HepG2 (cell line): ENCODE data around the gene SECTM1. TPM values are rescaled to one million over a fixed set of nuclear protein-coding genes. Genes with fewer than 3 reads are reported as not detected.

ENCODE experiments used
- BORCS8-MEF2B ChIP-seq: sonication (generic); formaldehyde crosslinking; IDR thresholded peaks from 2 replicates; pipeline ENCODE4 v1.8.0; 2022; ENCODE audit warnings: mild to moderate bottlenecking, missing genetic modification reagents
- GATAD2A ChIP-seq: IDR thresholded peaks from 2 replicates; pipeline ENCODE4 v1.6.1; 2016
- HNRNPLL ChIP-seq: fragments of 200-400 bp; formaldehyde crosslinking; IDR thresholded peaks from 2 replicates; pipeline ENCODE4 v1.6.1; 2017; ENCODE audit warnings: mild to moderate bottlenecking, low read depth, low read length; ENCODE audit not compliant: poor library complexity, severe bottlenecking
- ISX ChIP-seq: sonication (generic); formaldehyde crosslinking; conservative IDR thresholded peaks from 2 replicates; pipeline ENCODE4 v1.5.0; 2020; ENCODE audit warnings: missing genetic modification reagents
- NFIC ChIP-seq: IDR thresholded peaks from 2 replicates; pipeline ENCODE4 v1.6.1; 2012; ENCODE audit warnings: mild to moderate bottlenecking, low read length, inconsistent platforms
- SRSF4 ChIP-seq: fragments of 200-400 bp; formaldehyde crosslinking; IDR thresholded peaks from one replicate; pipeline ENCODE4 v1.6.1; 2018; ENCODE audit warnings: mild to moderate bottlenecking, low read depth, low read length, moderate library complexity; ENCODE audit not compliant: poor library complexity, severe bottlenecking
- ZNF124 ChIP-seq: sonication (generic); formaldehyde crosslinking; IDR thresholded peaks from 2 replicates; pipeline ENCODE4 v1.4.0; 2020; ENCODE audit warnings: missing genetic modification reagents
- ZNF225 ChIP-seq: sonication (generic); formaldehyde crosslinking; IDR thresholded peaks from 2 replicates; pipeline ENCODE4 v1.4.0; 2020; ENCODE audit warnings: mild to moderate bottlenecking, missing genetic modification reagents
- ZNF326 ChIP-seq: sonication (generic); formaldehyde crosslinking; IDR thresholded peaks from 2 replicates; pipeline ENCODE4 v1.4.0; 2020; ENCODE audit warnings: missing genetic modification reagents, borderline replicate concordance
- ZNF431 ChIP-seq: sonication (generic); formaldehyde crosslinking; IDR thresholded peaks from 2 replicates; pipeline ENCODE4 v1.9.0; 2022; ENCODE audit warnings: missing genetic modification reagents, low read depth, mild to moderate bottlenecking, borderline replicate concordance
- ZNF737 ChIP-seq: sonication (generic); formaldehyde crosslinking; IDR thresholded peaks from 2 replicates; pipeline ENCODE4 v1.5.0; 2020; ENCODE audit warnings: missing genetic modification reagents, mild to moderate bottlenecking, borderline replicate concordance
- polyA plus RNA-seq, 8 experiments: library from polyadenylated mRNA; depleted of rRNA in 3 of 8; stranded (reverse) in 7 of 8; unstranded in 1 of 8; fragments of >200 nt; fragmentation: Illumina TruSeq in 4 of 8; extraction: Trizol in 4 of 8; gene quantifications; 2 replicates each; pipeline versions ENCODE4 v1.2.1 to v1.2.3, GENCODE V29; 2011 to 2016; ENCODE audit warnings: low read depth in 4 of 8, missing spikeins in 1 of 8, mixed read lengths in 1 of 8; ENCODE audit not compliant: insufficient read depth in 1 of 8
- total RNA-seq, 5 experiments: library from RNA; depleted of rRNA; stranded (reverse); fragments of >200 nt; fragmentation: Illumina TruSeq; extraction: Trizol; gene quantifications; 2 replicates each; pipeline ENCODE4 v1.2.3, GENCODE V29; 2016; ENCODE audit warnings: low read depth in 1 of 5
- TF ChIP-seq, protein P1 (sequence below): sonication (generic); formaldehyde crosslinking; IDR thresholded peaks from 2 replicates; pipeline ENCODE4 v1.4.0; 2020; ENCODE audit warnings: missing genetic modification reagents, mild to moderate bottlenecking, borderline replicate concordance
- TF ChIP-seq, protein P2 (sequence below): IDR thresholded peaks from 2 replicates; pipeline ENCODE4 v1.6.1; 2016
- TF ChIP-seq, protein P3 (sequence below): sonication (generic); formaldehyde crosslinking; IDR thresholded peaks from 2 replicates; pipeline ENCODE4 v1.8.0; 2022; ENCODE audit warnings: low read depth, missing genetic modification reagents
- TF ChIP-seq, protein P4 (sequence below): sonication (generic); formaldehyde crosslinking; IDR thresholded peaks from 2 replicates; pipeline ENCODE4 v1.4.0; 2020; ENCODE audit warnings: missing genetic modification reagents
- TF ChIP-seq, protein P5 (sequence below): sonication (generic); formaldehyde crosslinking; IDR thresholded peaks from 2 replicates; pipeline ENCODE4 v1.4.0; 2020; ENCODE audit warnings: missing genetic modification reagents
- TF ChIP-seq, protein P6 (sequence below): IDR thresholded peaks from 2 replicates; pipeline ENCODE4 v1.6.1; 2016; ENCODE audit warnings: control low read depth

SECTM1 gene
- total and polyA plus RNA-seq, 2 of the 13 experiments (the other 11 are each of a cell fraction or from before 2014, with no cell fraction given) = 3.5 to 5.3 TPM

DNA sequence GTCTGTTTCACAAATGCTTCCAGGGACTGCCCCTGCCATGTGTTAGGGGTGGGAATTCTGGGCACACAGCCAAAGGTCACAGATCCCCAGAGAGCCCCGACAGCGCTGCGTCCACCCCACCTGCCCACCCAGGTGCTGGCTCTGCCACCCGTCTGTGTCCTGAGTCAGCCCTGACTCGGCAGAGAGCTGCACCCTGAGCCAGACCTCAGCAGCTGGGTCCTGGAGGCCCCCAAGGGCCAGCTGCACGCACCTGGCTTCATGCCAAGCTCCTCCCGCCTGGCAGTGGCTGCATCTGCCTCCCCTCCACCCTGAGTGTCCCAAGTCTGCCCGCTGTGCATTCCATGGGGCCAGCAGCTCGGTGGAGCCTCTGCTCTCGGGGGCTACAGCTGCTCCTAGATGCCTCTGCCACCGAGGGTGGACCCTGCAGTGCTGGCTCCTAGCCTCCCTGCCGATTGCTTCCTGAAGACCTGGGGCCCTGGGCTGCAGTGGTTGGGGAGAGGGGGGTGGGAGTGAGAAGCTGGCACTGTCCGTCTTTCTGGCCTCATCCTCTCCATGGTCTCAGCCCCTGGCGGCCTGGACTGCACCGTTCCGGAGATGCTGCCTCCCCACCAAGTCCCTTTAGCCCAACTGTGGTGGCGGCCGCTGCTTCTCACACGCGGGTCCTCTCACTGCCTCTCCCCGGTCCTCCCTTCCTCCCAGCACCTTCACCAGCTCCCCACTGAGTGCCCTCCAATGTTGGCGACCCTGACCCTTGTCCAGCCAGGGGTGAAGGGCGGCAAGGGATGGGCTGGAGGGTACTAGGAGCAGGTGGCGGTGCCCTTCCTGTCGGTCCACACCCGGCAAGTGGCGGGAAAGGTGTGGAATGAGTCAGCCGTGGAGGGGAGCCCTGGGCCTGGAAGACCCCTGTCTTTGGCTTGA is 3.0 kb downstream of the SECTM1 start (continued):
- TF ChIP-seq, protein P1, sequence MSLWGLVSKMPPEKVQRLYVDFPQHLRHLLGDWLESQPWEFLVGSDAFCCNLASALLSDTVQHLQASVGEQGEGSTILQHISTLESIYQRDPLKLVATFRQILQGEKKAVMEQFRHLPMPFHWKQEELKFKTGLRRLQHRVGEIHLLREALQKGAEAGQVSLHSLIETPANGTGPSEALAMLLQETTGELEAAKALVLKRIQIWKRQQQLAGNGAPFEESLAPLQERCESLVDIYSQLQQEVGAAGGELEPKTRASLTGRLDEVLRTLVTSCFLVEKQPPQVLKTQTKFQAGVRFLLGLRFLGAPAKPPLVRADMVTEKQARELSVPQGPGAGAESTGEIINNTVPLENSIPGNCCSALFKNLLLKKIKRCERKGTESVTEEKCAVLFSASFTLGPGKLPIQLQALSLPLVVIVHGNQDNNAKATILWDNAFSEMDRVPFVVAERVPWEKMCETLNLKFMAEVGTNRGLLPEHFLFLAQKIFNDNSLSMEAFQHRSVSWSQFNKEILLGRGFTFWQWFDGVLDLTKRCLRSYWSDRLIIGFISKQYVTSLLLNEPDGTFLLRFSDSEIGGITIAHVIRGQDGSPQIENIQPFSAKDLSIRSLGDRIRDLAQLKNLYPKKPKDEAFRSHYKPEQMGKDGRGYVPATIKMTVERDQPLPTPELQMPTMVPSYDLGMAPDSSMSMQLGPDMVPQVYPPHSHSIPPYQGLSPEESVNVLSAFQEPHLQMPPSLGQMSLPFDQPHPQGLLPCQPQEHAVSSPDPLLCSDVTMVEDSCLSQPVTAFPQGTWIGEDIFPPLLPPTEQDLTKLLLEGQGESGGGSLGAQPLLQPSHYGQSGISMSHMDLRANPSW (CRISPR knock-in tag) = peak; percentile 63; the same call in 1 of the 2 replicates
- TF ChIP-seq ZNF124 (CRISPR knock-in tag) (no peak), ISX (no peak), ZNF326 (CRISPR knock-in tag) (peak; percentile 72; the same call in 1 of the 2 replicates), GATAD2A (CRISPR knock-in tag) (peak; percentile 88), ZNF225 (no peak), ZNF431 (no peak), ZNF737 (CRISPR knock-in tag) (no peak), HNRNPLL (peak; percentile 49), SRSF4 (no peak), BORCS8-MEF2B (peak; percentile 80), NFIC (peak; percentile 97; the same call in 1 of the 2 replicates)
- TF ChIP-seq, protein P2, sequence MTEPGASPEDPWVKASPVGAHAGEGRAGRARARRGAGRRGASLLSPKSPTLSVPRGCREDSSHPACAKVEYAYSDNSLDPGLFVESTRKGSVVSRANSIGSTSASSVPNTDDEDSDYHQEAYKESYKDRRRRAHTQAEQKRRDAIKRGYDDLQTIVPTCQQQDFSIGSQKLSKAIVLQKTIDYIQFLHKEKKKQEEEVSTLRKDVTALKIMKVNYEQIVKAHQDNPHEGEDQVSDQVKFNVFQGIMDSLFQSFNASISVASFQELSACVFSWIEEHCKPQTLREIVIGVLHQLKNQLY (CRISPR knock-in tag) = no peak
- TF ChIP-seq, protein P3, sequence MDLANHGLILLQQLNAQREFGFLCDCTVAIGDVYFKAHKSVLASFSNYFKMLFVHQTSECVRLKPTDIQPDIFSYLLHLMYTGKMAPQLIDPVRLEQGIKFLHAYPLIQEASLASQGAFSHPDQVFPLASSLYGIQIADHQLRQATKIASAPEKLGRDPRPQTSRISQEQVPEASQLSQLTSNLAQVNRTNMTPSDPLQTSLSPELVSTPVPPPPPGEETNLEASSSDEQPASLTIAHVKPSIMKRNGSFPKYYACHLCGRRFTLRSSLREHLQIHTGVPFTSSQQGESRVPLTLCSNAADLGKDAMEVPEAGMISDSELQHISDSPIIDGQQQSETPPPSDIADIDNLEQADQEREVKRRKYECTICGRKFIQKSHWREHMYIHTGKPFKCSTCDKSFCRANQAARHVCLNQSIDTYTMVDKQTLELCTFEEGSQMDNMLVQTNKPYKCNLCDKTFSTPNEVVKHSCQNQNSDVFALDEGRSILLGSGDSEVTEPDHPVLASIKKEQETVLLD = no peak
- TF ChIP-seq, protein P4, sequence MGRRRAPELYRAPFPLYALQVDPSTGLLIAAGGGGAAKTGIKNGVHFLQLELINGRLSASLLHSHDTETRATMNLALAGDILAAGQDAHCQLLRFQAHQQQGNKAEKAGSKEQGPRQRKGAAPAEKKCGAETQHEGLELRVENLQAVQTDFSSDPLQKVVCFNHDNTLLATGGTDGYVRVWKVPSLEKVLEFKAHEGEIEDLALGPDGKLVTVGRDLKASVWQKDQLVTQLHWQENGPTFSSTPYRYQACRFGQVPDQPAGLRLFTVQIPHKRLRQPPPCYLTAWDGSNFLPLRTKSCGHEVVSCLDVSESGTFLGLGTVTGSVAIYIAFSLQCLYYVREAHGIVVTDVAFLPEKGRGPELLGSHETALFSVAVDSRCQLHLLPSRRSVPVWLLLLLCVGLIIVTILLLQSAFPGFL (CRISPR knock-in tag) = no peak
- TF ChIP-seq, protein P5, sequence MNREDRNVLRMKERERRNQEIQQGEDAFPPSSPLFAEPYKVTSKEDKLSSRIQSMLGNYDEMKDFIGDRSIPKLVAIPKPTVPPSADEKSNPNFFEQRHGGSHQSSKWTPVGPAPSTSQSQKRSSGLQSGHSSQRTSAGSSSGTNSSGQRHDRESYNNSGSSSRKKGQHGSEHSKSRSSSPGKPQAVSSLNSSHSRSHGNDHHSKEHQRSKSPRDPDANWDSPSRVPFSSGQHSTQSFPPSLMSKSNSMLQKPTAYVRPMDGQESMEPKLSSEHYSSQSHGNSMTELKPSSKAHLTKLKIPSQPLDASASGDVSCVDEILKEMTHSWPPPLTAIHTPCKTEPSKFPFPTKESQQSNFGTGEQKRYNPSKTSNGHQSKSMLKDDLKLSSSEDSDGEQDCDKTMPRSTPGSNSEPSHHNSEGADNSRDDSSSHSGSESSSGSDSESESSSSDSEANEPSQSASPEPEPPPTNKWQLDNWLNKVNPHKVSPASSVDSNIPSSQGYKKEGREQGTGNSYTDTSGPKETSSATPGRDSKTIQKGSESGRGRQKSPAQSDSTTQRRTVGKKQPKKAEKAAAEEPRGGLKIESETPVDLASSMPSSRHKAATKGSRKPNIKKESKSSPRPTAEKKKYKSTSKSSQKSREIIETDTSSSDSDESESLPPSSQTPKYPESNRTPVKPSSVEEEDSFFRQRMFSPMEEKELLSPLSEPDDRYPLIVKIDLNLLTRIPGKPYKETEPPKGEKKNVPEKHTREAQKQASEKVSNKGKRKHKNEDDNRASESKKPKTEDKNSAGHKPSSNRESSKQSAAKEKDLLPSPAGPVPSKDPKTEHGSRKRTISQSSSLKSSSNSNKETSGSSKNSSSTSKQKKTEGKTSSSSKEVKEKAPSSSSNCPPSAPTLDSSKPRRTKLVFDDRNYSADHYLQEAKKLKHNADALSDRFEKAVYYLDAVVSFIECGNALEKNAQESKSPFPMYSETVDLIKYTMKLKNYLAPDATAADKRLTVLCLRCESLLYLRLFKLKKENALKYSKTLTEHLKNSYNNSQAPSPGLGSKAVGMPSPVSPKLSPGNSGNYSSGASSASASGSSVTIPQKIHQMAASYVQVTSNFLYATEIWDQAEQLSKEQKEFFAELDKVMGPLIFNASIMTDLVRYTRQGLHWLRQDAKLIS = no peak
- TF ChIP-seq, protein P6, sequence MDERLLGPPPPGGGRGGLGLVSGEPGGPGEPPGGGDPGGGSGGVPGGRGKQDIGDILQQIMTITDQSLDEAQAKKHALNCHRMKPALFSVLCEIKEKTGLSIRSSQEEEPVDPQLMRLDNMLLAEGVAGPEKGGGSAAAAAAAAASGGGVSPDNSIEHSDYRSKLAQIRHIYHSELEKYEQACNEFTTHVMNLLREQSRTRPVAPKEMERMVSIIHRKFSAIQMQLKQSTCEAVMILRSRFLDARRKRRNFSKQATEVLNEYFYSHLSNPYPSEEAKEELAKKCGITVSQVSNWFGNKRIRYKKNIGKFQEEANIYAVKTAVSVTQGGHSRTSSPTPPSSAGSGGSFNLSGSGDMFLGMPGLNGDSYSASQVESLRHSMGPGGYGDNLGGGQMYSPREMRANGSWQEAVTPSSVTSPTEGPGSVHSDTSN (CRISPR knock-in tag) = no peak
